HCT116 (cell line): ENCODE results near the gene CIB1. TPM values are rescaled to one million over a fixed set of nuclear protein-coding genes. Genes with fewer than 3 reads are reported as not detected.

Source experiments
- ATAC-seq: fragments of 200-7000 bp; cut with Tn5 transposase; 2 replicates; pipeline ENCODE4 v1.9.1; 2020; ENCODE audit warnings: mild to moderate bottlenecking, moderate library complexity
- BruUV-seq: library from RNA; stranded (reverse); fragments of 400-500 nt; replicated peaks from 2 replicates; lab custom pipeline; 2021; lab: Mats Ljungman, UMichigan
- CTCF ChIA-PET: fragments of 300-600 bp; sonication (Branson Sonifier 250); formaldehyde crosslinking; loops from one replicate; lab custom pipeline; 2021; ENCODE audit warnings: antibody characterized with exemption; lab: Charles Lee
- POLR2A ChIA-PET: fragments of 300-600, 350-600 bp; sonication (Branson Sonifier 250); formaldehyde crosslinking; loops from one replicate; lab custom pipeline; 2021; ENCODE audit warnings: antibody characterized with exemption; lab: Charles Lee
- RAD21 ChIA-PET, 2 experiments: fragments of 300-600 bp; sonication (Branson Sonifier 250); formaldehyde crosslinking; loops; one replicate each; lab custom pipeline; 2023; ENCODE audit warnings: low total read pairs in 2 of 2; ENCODE audit not compliant: uncharacterized antibody in 2 of 2, unreplicated experiment in 2 of 2, low non-redundant PET in 1 of 2; lab: Charles Lee
- DNase-seq: peaks from one replicate; pipeline ENCODE4 v3.0.0-alpha.2; 2010; ENCODE audit warnings: low read depth, low spot score
- H2AFZ ChIP-seq: fragments of 200-600 bp; shearing (Covaris generic), sonication (generic); 2 replicates; pipeline ENCODE4 v1.6.1; 2017; ENCODE audit warnings: low read depth, mixed run types, mixed read lengths, antibody characterized with exemption, low read length; ENCODE audit not compliant: poor library complexity, severe bottlenecking
- H3K27ac ChIP-seq: 2 replicates; pipeline ENCODE4 v1.5.1; 2012; ENCODE audit warnings: low read depth, low read length
- H3K27me3 ChIP-seq: fragments of 200-600 bp; sonication (generic); 2 replicates; pipeline ENCODE4 v1.6.1; 2016; ENCODE audit warnings: mixed run types, low read length, mixed read lengths; ENCODE audit not compliant: insufficient read depth
- H3K36me3 ChIP-seq, 2 experiments: fragments of 200-500 bp in 1 of 2; fragments of 200-600 bp in 1 of 2; sonication (Bioruptor generic) in 1 of 2; sonication (generic) in 1 of 2; 2 replicates each; pipeline versions ENCODE4 v1.5.1 to v1.6.1; 2014 to 2016; ENCODE audit warnings: low read length in 2 of 2, inconsistent platforms in 1 of 2, mixed read lengths in 1 of 2, mixed run types in 1 of 2; ENCODE audit not compliant: insufficient read depth in 2 of 2, control insufficient read depth in 1 of 2
- H3K4me1 ChIP-seq, 2 experiments: fragments of 200-600 bp in 1 of 2; sonication (generic) in 1 of 2; 2 replicates each; pipeline versions ENCODE4 v1.5.1 to v1.6.1; 2012 to 2017; ENCODE audit warnings: low read length in 2 of 2, inconsistent platforms in 1 of 2, mild to moderate bottlenecking in 1 of 2, mixed read lengths in 1 of 2, mixed run types in 1 of 2, moderate library complexity in 1 of 2; ENCODE audit not compliant: insufficient read depth in 2 of 2, control insufficient read depth in 1 of 2
- H3K4me2 ChIP-seq: fragments of 200-600 bp; sonication (generic); 2 replicates; pipeline ENCODE4 v1.6.1; 2017; ENCODE audit warnings: mixed run types, low read length, mixed read lengths
- H3K4me3 ChIP-seq, 2 experiments: fragments of 200-600 bp in 1 of 2; sonication (generic) in 1 of 2; replicated peaks in 1 of 2; 2 replicates each; pipeline ENCODE4 v1.5.1; 2011 to 2016; ENCODE audit warnings: low read length in 2 of 2, control low read depth in 1 of 2, low read depth in 1 of 2, mild to moderate bottlenecking in 1 of 2, mixed read lengths in 1 of 2, mixed run types in 1 of 2
- H3K79me2 ChIP-seq: fragments of 200-600 bp; sonication (generic); 2 replicates; pipeline ENCODE4 v1.6.1; 2017; ENCODE audit warnings: mild to moderate bottlenecking, mixed run types, low read length, moderate library complexity, mixed read lengths; ENCODE audit not compliant: insufficient read depth
- H3K9ac ChIP-seq: fragments of 200-600 bp; sonication (generic); 2 replicates; pipeline ENCODE4 v1.6.1; 2016; ENCODE audit warnings: low read length, mixed read lengths
- H3K9me2 ChIP-seq: fragments of 200-600 bp; sonication (generic), shearing (Covaris generic); 2 replicates; pipeline ENCODE4 v1.6.1; 2017; ENCODE audit warnings: mixed run types, mild to moderate bottlenecking, moderate library complexity; ENCODE audit not compliant: insufficient read depth
- H3K9me3 ChIP-seq, 2 experiments: fragments of 200-500 bp in 1 of 2; fragments of 200-600 bp in 1 of 2; sonication (Bioruptor generic) in 1 of 2; sonication (generic) in 1 of 2; 2 replicates each; pipeline ENCODE4 v1.6.1; 2014 to 2017; ENCODE audit warnings: low read length in 2 of 2, mixed read lengths in 2 of 2, inconsistent platforms in 1 of 2, low read depth in 1 of 2, mild to moderate bottlenecking in 1 of 2, mixed run types in 1 of 2, moderate library complexity in 1 of 2; ENCODE audit not compliant: control insufficient read depth in 1 of 2, insufficient read depth in 1 of 2
- H4K20me1 ChIP-seq: fragments of 200-600 bp; sonication (generic), shearing (Covaris generic); 2 replicates; pipeline ENCODE4 v1.6.1; 2017; ENCODE audit warnings: mixed run types, mild to moderate bottlenecking, moderate library complexity; ENCODE audit not compliant: insufficient read depth
- ATF3 ChIP-seq: IDR thresholded peaks from 2 replicates; pipeline ENCODE4 v1.6.1; 2012
- CBX3 ChIP-seq: IDR thresholded peaks from 2 replicates; pipeline ENCODE4 v1.6.1; 2012; ENCODE audit warnings: low read depth
- CTCF ChIP-seq, 3 experiments: fragments of 200-600 bp in 1 of 3; sonication (generic) in 1 of 3; IDR thresholded peaks in 2 of 3; conservative IDR thresholded peaks in 1 of 3; 2 replicates each; pipeline ENCODE4 v1.5.1; 2012 to 2017; ENCODE audit warnings: low read depth in 2 of 3, low read length in 2 of 3, antibody characterized with exemption in 1 of 3, borderline replicate concordance in 1 of 3, control low read depth in 1 of 3, mild to moderate bottlenecking in 1 of 3, mixed read lengths in 1 of 3, mixed run types in 1 of 3, moderate library complexity in 1 of 3; ENCODE audit not compliant: insufficient read depth in 1 of 3
- EGR1 ChIP-seq: IDR thresholded peaks from 2 replicates; pipeline ENCODE4 v1.6.1; 2012; ENCODE audit warnings: low read depth
- EZH2 ChIP-seq: fragments of 200-600 bp; sonication (generic); IDR thresholded peaks from 2 replicates; pipeline ENCODE4 v1.6.1; 2017; ENCODE audit warnings: antibody characterized with exemption, mixed run types
- EZH2phosphoT487 ChIP-seq: fragments of 200-600 bp; IDR thresholded peaks from 2 replicates; pipeline ENCODE4 v1.6.1; 2018; ENCODE audit warnings: antibody characterized with exemption, borderline replicate concordance
- FOSL1 ChIP-seq: IDR thresholded peaks from 2 replicates; pipeline ENCODE4 v1.6.1; 2012; ENCODE audit warnings: low read depth
- MAX ChIP-seq: IDR thresholded peaks from 2 replicates; pipeline ENCODE4 v1.6.1; 2012
- POLR2A ChIP-seq: IDR thresholded peaks from 2 replicates; pipeline ENCODE4 v1.7.0; 2011; ENCODE audit warnings: borderline replicate concordance; ENCODE audit not compliant: insufficient read depth, insufficient read length; ENCODE audit errors: extremely low read depth
- RAD21 ChIP-seq: IDR thresholded peaks from 2 replicates; pipeline ENCODE4 v1.6.1; 2012; ENCODE audit warnings: low read depth, mild to moderate bottlenecking
- REST ChIP-seq: IDR thresholded peaks from 2 replicates; pipeline ENCODE4 v1.6.1; 2012; ENCODE audit warnings: low read depth
- SIN3A ChIP-seq: IDR thresholded peaks from 2 replicates; pipeline ENCODE4 v1.6.1; 2012; ENCODE audit warnings: low read depth
- SP1 ChIP-seq: IDR thresholded peaks from 2 replicates; pipeline ENCODE4 v1.6.1; 2012; ENCODE audit warnings: low read depth
- SRF ChIP-seq: IDR thresholded peaks from 2 replicates; pipeline ENCODE4 v1.6.1; 2012; ENCODE audit warnings: low read depth
- TCF7L2 ChIP-seq: IDR thresholded peaks from 2 replicates; pipeline ENCODE4 v1.7.0; 2011; ENCODE audit warnings: borderline replicate concordance, inconsistent platforms; ENCODE audit not compliant: insufficient read depth, insufficient read length; ENCODE audit errors: extremely low read depth
- YY1 ChIP-seq: IDR thresholded peaks from 2 replicates; pipeline ENCODE4 v1.6.1; 2011; ENCODE audit warnings: low read length, low read depth, moderate library complexity, mild to moderate bottlenecking; ENCODE audit not compliant: insufficient replicate concordance; ENCODE audit errors: extremely low read depth
- ZFX ChIP-seq: fragments of 450-650 bp; IDR thresholded peaks from 2 replicates; pipeline ENCODE4 v1.6.1; 2017
- ZNF274 ChIP-seq: fragments of 200-500 bp; sonication (Bioruptor generic); IDR thresholded peaks from 2 replicates; pipeline ENCODE4 v1.6.1; 2014; ENCODE audit warnings: mild to moderate bottlenecking, low read depth, low read length, inconsistent platforms
- intact Hi-C: fragments of 100-400 bp; cut with micrococcal nuclease; formaldehyde crosslinking; loops from 2 replicates; pipeline ENCODE4 v1.10.0; 2022
- total RNA-seq: library from RNA; stranded (reverse); gene quantifications from one replicate; pipeline ENCODE4 v1.2.1, GENCODE V29; 2021; ENCODE audit not compliant: unreplicated experiment

The CIB1 gene
- total RNA-seq, 1 experiment from 2014 or later, result 92.7 TPM

GRCh38 chr15:90243943-90244639, 10.3 kb upstream of the CIB1 start (continued):
- TF ChIP-seq TCF7L2, result no peak
- TF ChIP-seq CBX3, result no peak
- no peak for TF ChIP-seq CTCF (IDR thresholded peaks at IDR 0.05 in 2 of 3, conservative IDR thresholded peaks at IDR 0.05 in 1 of 3; ENCODE audit: borderline replicate concordance in 1 of 3, insufficient read depth in 1 of 3, low read depth in 2 of 3, low read length in 2 of 3)
- TF ChIP-seq SP1, result no peak
- no peak for TF ChIP-seq POLR2A
- TF ChIP-seq EZH2phosphoT487, result no peak
- TF ChIP-seq EZH2, result no peak
- no peak for TF ChIP-seq RAD21
- TF ChIP-seq, all 23 proteins: peak for 0

- H3K4me3 ChIP-seq, result no peak overlapping the region
- DNase-seq, result no peak
- ChIA-PET CTCF (no interaction called here), POLR2A (no interaction called here), RAD21 (no interaction called here)
- H3K9me2 ChIP-seq, result no peaks in the 10 kb centered on the region
- H3K4me1 ChIP-seq, result peaks cover 0 to 12% of the 10 kb centered on the region in 2 experiments; a peak in 2 of 4 replicates
- H3K27me3 ChIP-seq, result no peaks in the 10 kb centered on the region
- no peaks in the 10 kb centered on the region for H3K9me3 ChIP-seq
- no peak for ATAC-seq
- no peak overlapping the region for H3K27ac ChIP-seq
- H3K36me3 ChIP-seq, result peaks cover 7% of the 10 kb centered on the region in 2 experiments; a peak in 2 of 4 replicates
- H4K20me1 ChIP-seq, result no peaks in the 10 kb centered on the region
- intact Hi-C loops, result no loop called here
- H3K79me2 ChIP-seq, result no peaks in the 10 kb centered on the region
- no peak overlapping the region for H3K9ac ChIP-seq
- no TSS peak for BruUV-seq
- H2AFZ ChIP-seq, result no peak overlapping the region
- H3K4me2 ChIP-seq, result no peak overlapping the region
- TF ChIP-seq SRF (no peak), CBX3 (no peak), YY1 (no peak), REST (no peak), ZNF274 (no peak), ATF3 (no peak), RAD21 (no peak), EGR1 (no peak), TCF7L2 (no peak), EZH2 (no peak), EZH2phosphoT487 (no peak), SIN3A (no peak), MAX (no peak), ZFX (no peak), FOSL1 (no peak)
Measured at GRCh38 chr15:90241343-90242192, 7.8 kb upstream of the CIB1 start.
